IMR-90 (cell line): Measurements from ENCODE around the gene C1orf105. TPM values are rescaled to one million over a fixed set of nuclear protein-coding genes. Genes with fewer than 3 reads are reported as not detected.

Experiments
- ATAC-seq: fragments of 200-7000 bp; cut with Tn5 transposase; 2 replicates; pipeline ENCODE4 v1.9.1; 2020; ENCODE audit warnings: low read depth, mild to moderate bottlenecking, moderate library complexity
- BruUV-seq: library from RNA; stranded (reverse); fragments of 400-500 nt; replicated peaks from 2 replicates; lab custom pipeline; 2021; lab: Mats Ljungman, UMichigan
- CTCF ChIA-PET: fragments of 300-600 bp; formaldehyde crosslinking; extraction: SDS; loops from one replicate; lab custom pipeline; 2021; ENCODE audit warnings: antibody characterized with exemption; lab: Yijun Ruan, JAX
- POLR2A ChIA-PET: fragments of 300-600 bp; sonication (Branson Sonifier 250); formaldehyde crosslinking; loops from one replicate; lab custom pipeline; 2022; ENCODE audit warnings: antibody characterized with exemption; ENCODE audit not compliant: unreplicated experiment; lab: Charles Lee
- DNase-seq: peaks from one replicate; pipeline ENCODE4 v3.0.0; 2013
- H2AFZ ChIP-seq: replicated peaks from 2 replicates; pipeline ENCODE3; 2013; ENCODE audit warnings: low read length, mild to moderate bottlenecking; ENCODE audit not compliant: poor library complexity
- H2AK5ac ChIP-seq: 2 replicates; pipeline ENCODE4 v1.6.1; 2013; ENCODE audit warnings: low read depth, low read length, inconsistent platforms
- H2AK9ac ChIP-seq: replicated peaks from 2 replicates; pipeline ENCODE3; 2013; ENCODE audit warnings: mild to moderate bottlenecking, low read depth, low read length, moderate library complexity; ENCODE audit not compliant: poor library complexity
- H2BK120ac ChIP-seq: 2 replicates; pipeline ENCODE4 v1.6.1; 2013; ENCODE audit warnings: low read depth, low read length, inconsistent platforms
- H2BK15ac ChIP-seq: 3 replicates; pipeline ENCODE4 v1.6.1; 2013; ENCODE audit warnings: low read depth, low read length, inconsistent platforms
- H2BK20ac ChIP-seq: 2 replicates; pipeline ENCODE4 v1.6.1; 2013; ENCODE audit warnings: low read depth, mild to moderate bottlenecking, inconsistent platforms, low read length, moderate library complexity
- H2BK5ac ChIP-seq: 2 replicates; pipeline ENCODE4 v1.6.1; 2013; ENCODE audit warnings: mild to moderate bottlenecking, low read depth, low read length, inconsistent platforms; ENCODE audit not compliant: poor library complexity, severe bottlenecking
- H3K14ac ChIP-seq: replicated peaks from 2 replicates; pipeline ENCODE4 v1.6.1; 2013; ENCODE audit warnings: low read depth, low read length, inconsistent platforms
- H3K18ac ChIP-seq: 2 replicates; pipeline ENCODE4 v1.6.1; 2013; ENCODE audit warnings: low read depth, low read length, control low read depth
- H3K23ac ChIP-seq: 2 replicates; pipeline ENCODE4 v1.6.1; 2013; ENCODE audit warnings: low read depth, low read length, inconsistent platforms
- H3K27ac ChIP-seq: 2 replicates; pipeline ENCODE4 v1.5.1; 2013; ENCODE audit warnings: mild to moderate bottlenecking, control low read depth, low read length; ENCODE audit not compliant: insufficient read depth
- H3K27me3 ChIP-seq: 2 replicates; pipeline ENCODE4 v1.6.1; 2013; ENCODE audit warnings: low read length; ENCODE audit not compliant: control insufficient read depth, insufficient read depth
- H3K36me3 ChIP-seq: 2 replicates; pipeline ENCODE4 v1.6.1; 2013; ENCODE audit warnings: low read length, mixed read lengths; ENCODE audit not compliant: control insufficient read depth, insufficient read depth
- H3K4ac ChIP-seq: 2 replicates; pipeline ENCODE4 v1.6.1; 2013; ENCODE audit warnings: low read depth, low read length, inconsistent platforms
- H3K4me1 ChIP-seq: 2 replicates; pipeline ENCODE4 v1.6.1; 2013; ENCODE audit warnings: low read length, mixed read lengths; ENCODE audit not compliant: control insufficient read depth, insufficient read depth
- H3K4me2 ChIP-seq: 2 replicates; pipeline ENCODE4 v1.6.1; 2013; ENCODE audit warnings: low read depth, mild to moderate bottlenecking, control low read depth, low read length, moderate library complexity
- H3K4me3 ChIP-seq: 2 replicates; pipeline ENCODE4 v1.5.1; 2013; ENCODE audit warnings: low read depth, mild to moderate bottlenecking, control low read depth, low read length, moderate library complexity; ENCODE audit not compliant: insufficient read depth
- H3K56ac ChIP-seq: 2 replicates; pipeline ENCODE4 v1.6.1; 2013; ENCODE audit warnings: low read length, inconsistent platforms; ENCODE audit not compliant: insufficient read depth; ENCODE audit errors: extremely low read depth
- H3K79me1 ChIP-seq, 2 experiments: 2 replicates each; pipeline ENCODE4 v1.6.1; 2013; ENCODE audit warnings: low read length in 2 of 2, inconsistent platforms in 1 of 2, low read depth in 1 of 2
- H3K9ac ChIP-seq: 2 replicates; pipeline ENCODE4 v1.6.1; 2013; ENCODE audit warnings: low read depth, low read length, control low read depth
- H3K9me1 ChIP-seq: 2 replicates; pipeline ENCODE4 v1.6.1; 2013; ENCODE audit warnings: low read length, inconsistent platforms; ENCODE audit not compliant: insufficient read depth
- H3K9me3 ChIP-seq: 2 replicates; pipeline ENCODE4 v1.6.1; 2013; ENCODE audit warnings: low read length; ENCODE audit not compliant: control insufficient read depth, insufficient read depth
- H4K20me1 ChIP-seq: 2 replicates; pipeline ENCODE4 v1.6.1; 2013; ENCODE audit warnings: low read length, inconsistent platforms; ENCODE audit not compliant: insufficient read depth
- H4K5ac ChIP-seq: 2 replicates; pipeline ENCODE4 v1.6.1; 2013; ENCODE audit warnings: mild to moderate bottlenecking, low read depth, low read length, control low read depth
- H4K8ac ChIP-seq, 2 experiments: 2 replicates each; pipeline ENCODE4 v1.6.1; 2013; ENCODE audit warnings: low read depth in 2 of 2, low read length in 2 of 2, control low read depth in 1 of 2, inconsistent platforms in 1 of 2
- H4K91ac ChIP-seq: 2 replicates; pipeline ENCODE4 v1.6.1; 2013; ENCODE audit warnings: low read depth, low read length, inconsistent platforms; ENCODE audit not compliant: insufficient read depth
- BHLHE40 ChIP-seq: fragments of 150-350 bp; IDR thresholded peaks from 2 replicates; pipeline ENCODE4 v1.6.1; 2016; ENCODE audit warnings: mild to moderate bottlenecking, low read depth, low read length
- MXI1 ChIP-seq: IDR thresholded peaks from 2 replicates; pipeline ENCODE4 v1.6.1; 2012; ENCODE audit warnings: low read depth, mild to moderate bottlenecking, low read length, moderate library complexity, borderline replicate concordance
- WGBS, 2 experiments: methylation state at CpG; one replicate each; pipeline versions ENCODE4 v1.1.5 to v1.1.7; 2013; ENCODE audit warnings: missing lambda C conversion rate in 2 of 2; ENCODE audit not compliant: insufficient read length in 1 of 2; ENCODE audit errors: extremely low coverage in 2 of 2; 5-methylcytosine and 5-hydroxymethylcytosine counted together
- dilution Hi-C: fragments of 300-500 bp; cut with HindIII; formaldehyde crosslinking; loops from one replicate; pipeline ENCODE4 v1.14.3; 2018; ENCODE audit warnings: low sequenced_read_pairs; ENCODE audit not compliant: unreplicated experiment
- in situ Hi-C: fragments of 300-500 bp; cut with MboI; formaldehyde crosslinking; loops from 3 replicates; pipeline ENCODE4 v1.14.3; 2019; ENCODE audit warnings: low sequenced_read_pairs, inconsistent platforms, mixed read lengths
- intact Hi-C: fragments of 100-400 bp; cut with micrococcal nuclease; formaldehyde crosslinking; loops from 2 replicates; pipeline ENCODE4 v1.10.0; 2022
- polyA plus RNA-seq, 3 experiments: library from polyadenylated mRNA; depleted of rRNA; stranded (reverse); fragments of >200 nt; gene quantifications; 2 replicates each; pipeline ENCODE4 v1.2.3, GENCODE V29; 2012; ENCODE audit warnings: low replicate concordance in 1 of 3
- total RNA-seq: library from RNA; depleted of rRNA; stranded (reverse); fragments of >200 nt; gene quantifications from 2 replicates; pipeline ENCODE4 v1.2.3, GENCODE V29; 2012

C1orf105 gene
- total and polyA plus RNA-seq, 2 of the 4 experiments (the other 2 are of a cell fraction), result not detected

DNA sequence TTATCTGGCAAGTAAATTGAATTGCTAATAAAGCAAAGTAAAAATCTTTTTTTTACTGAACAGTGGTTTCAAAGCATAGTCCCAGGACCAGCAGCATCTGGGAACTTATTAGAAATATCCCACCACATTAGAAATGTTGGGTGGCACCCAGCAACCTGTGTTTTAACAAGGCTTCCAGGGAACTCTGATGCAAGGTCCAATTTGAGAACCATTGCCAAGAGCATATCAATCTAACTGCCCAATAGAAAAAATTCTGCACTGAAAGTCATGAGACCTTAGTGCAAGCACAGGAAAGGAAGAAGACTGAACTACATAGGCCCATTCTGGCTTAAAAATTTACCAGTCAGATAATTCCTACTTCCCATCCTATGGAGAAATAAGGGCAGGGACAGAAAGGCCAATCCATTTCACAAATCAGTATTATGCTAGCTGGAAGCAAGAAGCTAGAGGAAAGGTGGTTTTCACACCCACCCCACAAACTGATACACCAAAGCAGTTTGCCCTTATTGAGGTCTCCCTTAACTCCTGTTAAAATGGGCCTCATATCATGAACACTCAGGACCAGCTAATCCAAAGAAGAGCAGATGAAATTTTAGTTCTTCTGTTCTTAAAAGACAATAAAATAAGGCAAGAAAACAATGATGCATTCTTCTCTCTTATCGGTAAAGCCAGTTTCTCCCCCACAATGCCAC is 17.5 kb upstream of the C1orf105 start:
- no peaks in the 10 kb centered on the region for H3K36me3 ChIP-seq
- no peaks in the 10 kb centered on the region for H3K9me1 ChIP-seq
- 100% methylated on average over 1 of the region's 1 CpG; no CpG with 5 or more reads in 1 of the 2 experiments for WGBS, 2 experiments
- H2AFZ ChIP-seq, result no peak overlapping the region
- no peak overlapping the region for H3K23ac ChIP-seq
- H3K79me1 ChIP-seq, result no peaks in the 10 kb centered on the region
- ChIA-PET CTCF (interaction anchor here (0.6 to 1.0 kb wide), 3 partner anchors 311 to 604 kb away, joined by 3 to 4 read pairs (median 3); no protein-coding TSS in a partner anchor), POLR2A (no interaction called here)
- DNase-seq (no peak), ATAC-seq (no peak)
- no peak overlapping the region for H4K91ac ChIP-seq
- no peak overlapping the region for H3K56ac ChIP-seq
- no TSS peak for BruUV-seq
- no peak overlapping the region for H2BK15ac ChIP-seq
- no peak overlapping the region for H2AK5ac ChIP-seq
- no peak overlapping the region for H2BK120ac ChIP-seq
- no peak overlapping the region for H3K14ac ChIP-seq
- no peak overlapping the region for H4K8ac ChIP-seq
- H2AK9ac ChIP-seq, result no peak overlapping the region
- no peaks in the 10 kb centered on the region for H3K27me3 ChIP-seq
- H3K18ac ChIP-seq, result no peak overlapping the region
- H3K9me3 ChIP-seq, result no peaks in the 10 kb centered on the region
- TF ChIP-seq BHLHE40, result no peak
- TF ChIP-seq MXI1, result no peak
- H3K4me3 ChIP-seq, result no peak overlapping the region
- intact Hi-C loops (loop anchor here (5.0 kb wide), 1 partner anchor 601 kb away; no protein-coding TSS in a partner anchor), in situ Hi-C loops (loop anchor here (25.0 kb wide), 1 partner anchor 591 kb away; no protein-coding TSS in a partner anchor), dilution Hi-C loops (no loop called here)
- H3K4me1 ChIP-seq, result peaks cover 3% of the 10 kb centered on the region
- no peak overlapping the region for H4K5ac ChIP-seq
- no peak overlapping the region for H2BK20ac ChIP-seq
- H2BK5ac ChIP-seq, result no peak overlapping the region
- H3K4me2 ChIP-seq, result no peak overlapping the region
- no peak overlapping the region for H3K4ac ChIP-seq
- no peak overlapping the region for H3K9ac ChIP-seq
- no peaks in the 10 kb centered on the region for H4K20me1 ChIP-seq
- no peak overlapping the region for H3K27ac ChIP-seq
